LNCaP clone FGC (cell line): ENCODE measurements around the gene EYA3.
"Not testable (repeated sequence)": the region's sequence is repeated elsewhere in the genome, so short reads cannot be mapped to it uniquely, and the experiment has no call there.

ENCODE experiments used
- DNase-seq: peaks from one replicate; pipeline ENCODE4 v3.0.0-alpha.2; 2011; ENCODE audit warnings: low read depth
- H3K4me3 ChIP-seq: 2 replicates; pipeline ENCODE4 v1.5.1; 2011; ENCODE audit warnings: mild to moderate bottlenecking, low read depth, low read length, control low read depth
- TF ChIP-seq, protein P1 (sequence below): IDR thresholded peaks from 2 replicates; pipeline ENCODE4 v1.5.1; 2012; ENCODE audit warnings: mild to moderate bottlenecking; ENCODE audit not compliant: control insufficient read depth, insufficient read depth; ENCODE audit errors: extremely low read depth

EYA3 gene

GRCh38 chr1:28028873-28029654 lies 59.3 kb downstream of the EYA3 start:
- DNase-seq: no peak
- H3K4me3 ChIP-seq: no peak overlapping the region
- TF ChIP-seq, protein P1, sequence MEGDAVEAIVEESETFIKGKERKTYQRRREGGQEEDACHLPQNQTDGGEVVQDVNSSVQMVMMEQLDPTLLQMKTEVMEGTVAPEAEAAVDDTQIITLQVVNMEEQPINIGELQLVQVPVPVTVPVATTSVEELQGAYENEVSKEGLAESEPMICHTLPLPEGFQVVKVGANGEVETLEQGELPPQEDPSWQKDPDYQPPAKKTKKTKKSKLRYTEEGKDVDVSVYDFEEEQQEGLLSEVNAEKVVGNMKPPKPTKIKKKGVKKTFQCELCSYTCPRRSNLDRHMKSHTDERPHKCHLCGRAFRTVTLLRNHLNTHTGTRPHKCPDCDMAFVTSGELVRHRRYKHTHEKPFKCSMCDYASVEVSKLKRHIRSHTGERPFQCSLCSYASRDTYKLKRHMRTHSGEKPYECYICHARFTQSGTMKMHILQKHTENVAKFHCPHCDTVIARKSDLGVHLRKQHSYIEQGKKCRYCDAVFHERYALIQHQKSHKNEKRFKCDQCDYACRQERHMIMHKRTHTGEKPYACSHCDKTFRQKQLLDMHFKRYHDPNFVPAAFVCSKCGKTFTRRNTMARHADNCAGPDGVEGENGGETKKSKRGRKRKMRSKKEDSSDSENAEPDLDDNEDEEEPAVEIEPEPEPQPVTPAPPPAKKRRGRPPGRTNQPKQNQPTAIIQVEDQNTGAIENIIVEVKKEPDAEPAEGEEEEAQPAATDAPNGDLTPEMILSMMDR: no peak

- no peak for DNase-seq
- H3K4me3 ChIP-seq: no peak overlapping the region
- TF ChIP-seq, protein P1: no peak
These were observed 60.8 kb downstream of the EYA3 start for GRCh38 chr1:28027660-28028059.

GRCh38 chr1:28027238-28027637 lies 61.2 kb downstream of the EYA3 start:
- DNase-seq: no peak
- TF ChIP-seq, protein P1: no peak

DNA sequence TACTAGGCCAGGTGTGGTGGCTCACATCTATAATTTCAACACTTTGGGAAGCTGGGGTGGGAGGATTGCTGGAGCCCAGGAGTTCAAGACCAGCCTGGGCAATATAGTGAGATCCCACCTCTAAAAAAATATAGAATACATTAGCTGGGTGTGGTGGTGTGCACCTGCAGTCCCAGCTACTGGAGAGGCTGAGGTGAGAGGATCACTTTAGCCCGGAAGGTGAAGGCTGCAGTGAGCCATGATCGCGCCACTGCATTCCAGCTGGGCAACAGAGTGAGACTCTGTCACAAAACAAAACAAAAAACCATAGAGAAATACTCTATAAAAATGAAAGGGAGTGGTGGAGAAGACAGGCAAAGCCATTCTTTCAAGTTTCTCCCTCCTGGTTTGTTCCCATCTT lies 62.1 kb downstream of the EYA3 start:
- no peak overlapping the region for H3K4me3 ChIP-seq
- TF ChIP-seq, protein P1: no peak
- no peak for DNase-seq

More at GRCh38 chr1:28027238-28027637, 61.2 kb downstream of the EYA3 start:
- H3K4me3 ChIP-seq: no peak overlapping the region

DNA sequence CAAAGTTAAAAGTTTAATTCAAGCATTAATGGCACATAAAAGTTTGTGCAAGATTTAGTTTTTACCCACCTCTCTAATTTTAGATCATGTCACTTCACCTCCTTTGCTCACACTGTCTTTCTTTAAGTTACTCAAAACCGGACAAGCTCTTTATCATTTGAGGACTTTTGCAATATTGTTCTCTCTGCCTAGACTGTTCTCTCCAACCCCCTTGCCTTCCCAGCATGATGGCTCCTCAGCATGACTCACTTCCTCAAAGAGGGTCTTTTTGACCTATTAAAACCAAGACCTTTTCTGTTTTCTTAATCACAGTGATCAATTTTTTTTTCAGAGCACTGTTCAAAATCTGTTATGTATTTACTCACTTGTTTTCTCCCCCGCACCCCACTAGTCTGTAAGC lies 67.3 kb downstream of the EYA3 start:
- TF ChIP-seq, protein P1: no peak
- DNase-seq: no peak
- no peak overlapping the region for H3K4me3 ChIP-seq

DNA sequence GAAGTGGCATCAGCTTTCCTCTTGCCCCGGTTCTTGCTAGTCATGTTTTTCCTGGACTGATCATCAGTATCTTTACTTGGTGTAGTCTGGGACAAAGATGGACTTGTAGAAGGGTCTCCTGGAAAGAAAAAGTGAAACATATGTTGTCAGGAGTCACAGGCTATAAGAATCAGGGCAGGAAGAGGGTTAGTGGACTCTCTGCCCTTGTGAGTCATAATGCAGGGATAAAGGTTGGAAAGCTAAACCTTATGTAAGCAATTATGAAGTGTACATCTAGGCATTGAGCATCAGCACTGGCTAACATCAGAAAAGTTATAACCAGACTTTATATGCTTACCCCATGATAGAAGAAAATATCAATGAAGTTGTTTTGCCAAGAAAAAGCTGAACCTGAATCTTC lies 77.4 kb downstream of the EYA3 start:
- TF ChIP-seq, protein P1: no peak
- no peak for DNase-seq
- H3K4me3 ChIP-seq: no peak overlapping the region

DNA sequence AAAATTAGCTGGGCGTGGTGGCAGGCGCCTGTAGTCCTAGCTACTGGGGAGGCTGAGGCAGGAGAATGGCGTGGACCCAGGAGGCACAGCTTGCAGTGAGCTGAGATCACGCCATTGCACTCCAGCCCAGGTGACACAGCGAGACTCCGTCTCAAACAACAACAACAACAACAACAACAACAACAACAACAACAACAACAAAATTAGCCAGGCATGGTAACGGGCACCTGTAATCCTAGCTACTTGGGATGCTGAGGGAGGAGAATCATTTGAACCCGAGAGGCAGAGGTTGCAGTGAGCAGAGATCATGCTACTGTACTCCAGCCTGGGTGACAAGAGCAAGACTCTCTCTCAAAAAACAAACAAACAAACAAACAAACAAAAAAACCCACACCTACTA lies 85.3 kb downstream of the EYA3 start:
- not testable (repeated sequence) for DNase-seq, H3K4me3 ChIP-seq
